Stimulated activated CD4-positive, alpha-beta T cell treated with anti-CD3 and anti-CD28 coated beads, Interleukin-15, amount 100 ng/mL, for 48 hours (primary cell): ENCODE data around the gene LRP1B.

Experiments
- DNase-seq, 2 donors: peaks; one replicate each; pipeline ENCODE4 v3.0.0-alpha.2; 2020; ENCODE audit warnings: low read depth in 2 of 2

LRP1B gene

GRCh38 chr2:140257692-140258300, 1873.0 kb downstream of the LRP1B start:
- no peak for DNase-seq

DNA sequence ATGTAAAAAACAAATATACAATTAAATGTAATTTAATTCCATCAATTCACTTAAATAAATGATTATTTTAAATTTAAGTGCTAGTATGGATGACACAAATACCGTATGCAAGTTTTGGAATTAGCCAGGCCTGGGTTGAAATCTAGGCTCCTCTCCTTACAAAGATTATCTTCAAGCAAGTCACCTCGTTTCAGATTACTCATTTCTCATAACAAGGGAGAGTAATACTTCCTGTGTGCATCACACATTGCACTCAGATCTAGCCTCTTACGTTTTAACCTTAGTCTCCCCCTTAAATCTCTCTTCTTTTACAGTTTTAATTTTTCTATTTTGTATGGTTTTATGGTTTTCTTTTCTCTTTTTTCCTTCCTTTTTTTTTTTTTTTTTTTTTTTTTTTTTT, 1874.7 kb downstream of the LRP1B start:
- no peak for DNase-seq

DNA sequence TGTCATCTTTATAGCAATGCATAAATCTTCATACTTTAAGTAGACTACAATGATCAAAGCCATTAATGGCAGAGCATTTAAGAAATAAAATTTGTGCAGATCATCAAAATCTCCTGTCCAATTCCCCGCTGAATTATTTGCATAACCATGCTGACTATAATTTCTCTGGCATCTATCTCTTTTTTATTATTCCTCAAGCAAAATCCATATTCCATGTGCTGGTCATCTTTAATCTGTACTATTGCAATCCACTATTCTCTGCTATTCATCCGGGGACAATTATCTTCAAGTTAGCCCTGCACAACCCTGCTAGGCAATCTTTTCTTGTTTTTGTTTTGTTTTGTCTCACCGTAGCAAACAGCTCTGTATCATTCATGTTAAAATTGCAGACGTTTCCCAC, 1881.0 kb downstream of the LRP1B start:
- no peak for DNase-seq

DNA sequence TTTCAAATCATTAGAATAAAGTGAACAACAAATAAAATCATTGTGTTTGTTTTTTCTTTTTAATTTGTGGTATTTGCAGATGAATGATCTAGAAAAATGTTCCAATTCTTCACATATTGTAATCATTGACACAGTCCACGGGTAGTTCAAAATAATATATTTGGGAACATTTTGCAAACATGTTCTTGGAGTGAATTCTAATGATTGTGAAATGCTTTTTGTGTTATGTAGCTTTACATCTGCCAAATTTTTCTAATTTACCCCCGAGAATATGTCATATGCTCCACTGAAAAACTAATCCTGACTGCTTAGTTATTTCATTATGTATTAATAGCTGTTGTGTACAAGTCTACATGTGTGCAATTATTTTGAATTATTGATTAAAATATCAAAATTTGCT, 1882.2 kb downstream of the LRP1B start:
- DNase-seq, result no peak

- no peak for DNase-seq
Measured at GRCh38 chr2:140247451-140248195, 1883.2 kb downstream of the LRP1B start.

DNA sequence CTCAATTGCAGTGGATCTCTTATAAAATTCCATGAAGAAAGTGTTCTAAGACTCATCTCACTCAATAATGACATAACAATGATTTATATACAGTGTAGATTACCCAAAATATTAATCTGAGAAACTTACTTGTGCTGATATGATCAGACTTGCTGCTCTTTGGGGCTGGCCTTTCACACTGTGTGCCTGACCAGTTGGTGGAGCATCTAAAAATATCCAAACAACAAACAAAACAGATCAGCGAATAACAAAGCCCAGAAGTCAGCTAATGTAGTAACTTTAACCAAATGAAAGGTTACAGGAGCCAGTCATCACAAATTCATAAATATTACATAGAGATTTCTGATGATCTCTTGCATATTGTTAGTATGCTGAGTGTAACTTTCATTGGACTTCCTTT, 1883.9 kb downstream of the LRP1B start:
- no peak for DNase-seq

GRCh38 chr2:140246058-140246457, 1884.8 kb downstream of the LRP1B start:
- no peak for DNase-seq

DNA sequence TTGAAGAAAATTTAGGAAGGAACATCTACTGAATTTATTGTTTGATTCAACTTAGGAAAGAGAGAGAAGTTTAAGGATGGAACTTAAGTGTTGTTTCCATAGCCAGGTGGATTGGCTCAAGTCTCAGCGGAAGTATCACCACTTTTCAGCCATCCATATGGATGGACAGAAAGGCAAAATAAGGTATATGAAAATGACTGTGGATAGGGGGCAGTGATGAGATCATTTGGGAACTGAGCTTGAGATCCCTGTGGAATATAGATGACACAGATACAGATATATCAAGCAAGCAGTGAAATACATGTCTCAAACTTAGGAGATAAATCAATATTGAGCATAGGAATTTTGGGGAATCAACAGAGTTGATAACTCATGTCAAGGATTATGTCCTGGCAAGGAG, 1887.9 kb downstream of the LRP1B start:
- no peak for DNase-seq

DNA sequence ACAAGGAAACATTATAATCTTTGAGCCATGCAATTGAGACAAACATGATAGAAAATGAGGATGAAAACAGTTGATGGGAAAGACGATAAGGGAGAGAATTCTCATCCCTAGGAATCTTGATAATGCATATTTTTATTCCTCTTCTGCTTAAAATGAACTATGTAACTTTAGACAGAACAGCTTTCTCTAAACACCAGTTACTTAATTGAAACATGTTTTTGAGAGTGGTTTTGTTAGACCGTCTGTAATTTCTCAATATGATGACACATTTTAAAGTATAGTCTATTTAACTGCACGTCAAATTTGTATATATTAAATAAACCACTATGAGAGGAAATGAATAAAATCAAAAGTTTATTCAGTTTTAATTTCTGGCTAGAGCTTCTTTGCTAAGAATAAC, 1896.7 kb downstream of the LRP1B start:
- DNase-seq, result no peak

- DNase-seq, result no peak
Measured at GRCh38 chr2:140210963-140211362, 1919.9 kb downstream of the LRP1B start.

DNA sequence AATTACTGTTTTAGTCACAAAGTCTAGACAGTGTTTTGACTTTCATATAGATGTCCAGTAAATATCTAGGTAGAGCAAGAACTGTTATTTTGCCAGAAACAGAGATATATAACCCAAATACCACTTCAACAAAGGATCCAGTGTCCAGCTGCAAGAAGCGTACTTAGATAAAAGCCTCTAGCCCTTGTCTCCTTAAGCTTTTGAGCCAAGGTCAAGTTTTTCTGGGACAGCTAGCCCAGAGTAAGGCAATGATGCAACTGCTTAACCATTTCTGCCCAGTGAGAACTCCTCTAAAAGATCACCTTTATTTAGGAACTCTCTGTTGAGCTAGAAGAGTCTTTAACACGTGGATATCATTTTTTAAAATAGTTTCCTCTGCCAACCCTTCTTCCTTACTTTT, 1925.7 kb downstream of the LRP1B start:
- DNase-seq, result no peak

GRCh38 chr2:140203347-140203746, 1927.5 kb downstream of the LRP1B start:
- no peak for DNase-seq

- DNase-seq, result no peak
Measured at GRCh38 chr2:140201572-140201971, 1929.2 kb downstream of the LRP1B start.

GRCh38 chr2:140200764-140201163, 1930.1 kb downstream of the LRP1B start:
- DNase-seq, result no peak

DNA sequence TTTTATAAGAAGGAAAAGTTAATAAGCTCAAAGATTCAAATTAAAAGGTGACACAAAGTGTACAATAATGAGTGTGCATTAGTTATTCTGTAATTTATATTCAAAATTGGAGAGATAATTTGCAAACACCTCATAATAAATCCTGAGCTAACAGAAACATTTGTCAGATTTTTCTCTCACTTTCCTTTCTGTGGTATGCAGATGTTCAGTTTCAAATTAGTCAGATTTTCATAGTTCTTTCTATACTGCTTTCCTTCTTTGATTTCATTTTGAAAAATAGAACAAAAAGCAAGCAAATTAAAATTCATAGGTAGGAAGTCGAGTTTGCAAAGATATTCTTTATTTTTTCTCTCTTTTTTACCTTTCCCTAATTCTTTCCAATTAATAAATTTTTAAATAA, 1930.5 kb downstream of the LRP1B start:
- no peak for DNase-seq

DNA sequence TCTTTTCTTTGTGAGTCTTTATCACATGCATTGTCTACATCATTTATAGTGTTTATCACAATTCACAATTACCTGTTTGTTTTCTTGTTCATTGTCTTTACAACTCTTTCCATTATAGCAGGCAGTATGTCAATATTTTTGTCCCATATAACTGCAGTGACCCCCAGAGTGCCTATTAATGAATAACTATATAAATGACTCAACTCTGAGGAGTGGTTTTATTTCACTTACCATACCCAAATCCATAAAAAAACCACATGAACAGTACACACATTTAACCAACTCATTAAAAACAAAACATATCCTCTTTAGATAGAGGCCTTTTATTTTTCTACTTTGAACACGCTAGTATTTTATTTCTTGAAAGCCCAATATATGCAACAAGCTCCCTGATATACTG, 1931.5 kb downstream of the LRP1B start:
- DNase-seq, result no peak

- DNase-seq, result no peak
Measured at GRCh38 chr2:140187086-140187485, 1943.7 kb downstream of the LRP1B start.

GRCh38 chr2:140186313-140186712, 1944.5 kb downstream of the LRP1B start:
- DNase-seq, result no peak

DNA sequence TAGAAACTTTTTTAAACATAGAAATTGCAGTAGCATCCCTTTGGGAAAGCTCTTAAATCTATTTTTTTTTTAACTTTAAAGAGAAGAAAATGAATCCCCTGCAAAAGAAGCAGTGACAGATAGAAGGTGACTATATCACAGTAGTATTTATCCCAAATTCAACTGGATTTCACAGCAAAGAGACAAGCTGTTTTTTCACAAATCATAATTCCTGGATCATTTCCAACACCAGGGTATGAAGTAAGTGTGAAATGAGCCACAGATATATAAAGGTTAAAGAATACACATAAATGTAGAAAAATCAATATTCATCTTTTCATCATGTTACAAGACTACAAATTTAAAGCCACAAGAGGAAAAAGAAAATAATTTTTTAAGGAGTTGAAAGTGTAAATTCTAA, 1945.7 kb downstream of the LRP1B start:
- DNase-seq, result no peak

DNA sequence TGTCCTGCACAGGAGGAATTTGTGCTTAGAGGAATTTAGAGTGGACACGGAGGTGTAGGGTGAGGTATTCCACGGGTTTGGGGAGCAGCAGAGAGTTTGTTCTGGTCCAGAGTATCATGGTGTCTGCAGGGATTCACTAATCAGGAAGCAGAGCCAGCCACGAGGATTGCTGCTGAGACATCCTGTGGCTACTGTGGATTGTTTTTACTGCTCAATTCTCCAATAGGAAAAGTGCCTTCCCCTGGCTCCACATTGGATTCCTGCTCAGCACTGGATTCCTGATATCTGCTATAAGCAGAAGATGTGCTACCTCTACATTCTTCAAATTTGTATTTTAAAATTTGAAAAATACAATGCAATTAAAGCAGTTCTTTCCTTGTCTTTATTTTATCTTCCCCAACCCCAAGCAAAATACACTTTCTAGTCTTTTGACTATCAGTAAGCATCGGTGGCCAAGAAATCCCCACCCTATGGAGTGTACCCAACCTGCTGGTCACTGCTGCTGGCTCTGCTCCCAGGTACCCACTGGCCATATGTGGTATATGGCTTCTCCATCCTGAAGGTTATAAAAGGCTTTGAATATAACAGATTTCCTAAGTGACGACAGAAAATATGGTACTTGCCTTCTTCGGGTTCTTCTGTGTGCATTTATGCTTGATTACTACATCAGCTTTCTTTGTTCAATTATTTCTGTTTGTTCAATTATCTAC, 1947.6 kb downstream of the LRP1B start:
- DNase-seq, result no peak
